ENCODE measurements around the gene FGF4. TPM values are rescaled to one million over a fixed set of nuclear protein-coding genes. Genes with fewer than 3 reads are reported as not detected.

FGF4 gene
- total RNA-seq, 1 experiment from 2014 or later = not detected

DNA sequence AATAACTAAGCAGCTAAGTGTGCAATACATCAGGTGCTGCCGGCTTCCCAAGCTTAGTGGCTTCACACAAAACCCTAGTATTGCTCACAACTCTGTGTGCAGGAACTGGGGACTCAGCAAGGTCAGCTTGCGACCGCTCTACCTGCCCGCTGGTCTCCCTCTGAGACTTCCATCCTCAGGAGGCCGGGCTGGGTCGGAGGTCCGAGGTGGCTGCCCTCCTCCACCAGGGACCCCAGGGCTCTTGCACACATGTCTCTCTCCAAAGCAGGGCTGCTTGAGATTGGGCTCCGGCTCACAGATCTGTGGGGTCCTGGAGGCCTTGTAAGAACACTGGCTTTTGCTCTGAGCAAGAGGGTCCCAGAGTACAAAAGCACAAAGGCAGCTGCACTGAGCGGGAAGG, 45.9 kb downstream of the FGF4 start:
- DNase-seq (ENCODE audit: low read depth) = no peak

DNA sequence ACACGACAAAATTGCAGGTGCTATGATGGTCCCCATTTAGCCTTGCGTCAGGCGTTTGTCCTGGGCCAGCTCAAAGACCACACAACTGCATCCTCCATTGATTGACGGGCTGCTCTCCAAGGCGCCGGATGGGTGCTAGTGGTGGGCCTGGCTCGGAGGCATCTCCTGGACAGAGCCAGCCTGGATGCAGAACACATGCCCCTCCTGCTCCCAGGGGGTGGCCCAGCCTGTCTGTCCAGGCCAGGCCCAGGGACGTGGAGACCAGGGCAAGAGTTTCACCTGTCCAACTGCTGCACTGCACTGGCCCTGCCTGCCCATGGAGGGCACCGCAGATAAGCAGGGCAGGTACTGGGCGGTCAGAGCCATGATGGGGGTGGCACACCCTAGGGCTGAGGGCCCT, 47.9 kb downstream of the FGF4 start:
- no peak for DNase-seq (ENCODE audit: low read depth)

DNA sequence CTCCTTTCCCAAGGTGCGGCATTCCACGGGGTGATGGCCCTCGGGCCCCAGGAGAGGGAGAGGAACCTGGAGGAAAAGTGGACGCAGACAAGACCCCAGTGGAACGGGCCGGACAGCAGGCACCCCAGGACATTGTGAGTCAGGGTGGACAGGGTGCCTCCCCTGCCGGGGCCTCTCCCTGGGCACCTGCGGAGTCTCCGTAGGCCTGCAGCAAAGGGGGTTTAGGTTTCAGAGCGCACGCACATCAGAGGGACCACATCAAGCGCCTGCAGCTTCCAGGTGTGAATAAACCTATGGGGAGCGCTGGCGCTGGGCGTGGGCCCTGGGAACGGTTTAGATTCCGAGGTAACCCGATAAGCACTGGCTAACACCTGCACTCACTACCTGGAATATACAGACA, 48.7 kb downstream of the FGF4 start:
- no peak for DNase-seq (ENCODE audit: low read depth)

DNA sequence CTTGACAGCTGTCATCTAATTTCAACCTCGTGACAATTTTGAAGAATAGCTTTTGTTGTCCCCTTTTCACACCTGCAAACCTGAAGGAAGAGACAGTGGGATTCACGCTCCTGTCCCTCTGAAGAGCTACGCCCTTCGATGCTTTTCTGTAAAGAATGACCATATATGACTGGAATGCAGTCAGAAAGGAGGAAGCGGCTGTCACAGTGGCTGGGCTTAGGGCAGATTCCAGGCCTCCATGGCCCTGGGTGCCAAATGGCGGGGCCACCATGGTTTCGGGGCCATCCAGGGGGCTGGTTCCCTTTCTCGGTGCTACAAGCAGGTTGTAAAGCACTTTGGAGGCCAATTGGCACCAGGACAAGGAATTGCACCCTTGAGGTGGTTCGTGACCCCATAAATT, 49.1 kb downstream of the FGF4 start:
- no peak for DNase-seq (ENCODE audit: low read depth)

DNA sequence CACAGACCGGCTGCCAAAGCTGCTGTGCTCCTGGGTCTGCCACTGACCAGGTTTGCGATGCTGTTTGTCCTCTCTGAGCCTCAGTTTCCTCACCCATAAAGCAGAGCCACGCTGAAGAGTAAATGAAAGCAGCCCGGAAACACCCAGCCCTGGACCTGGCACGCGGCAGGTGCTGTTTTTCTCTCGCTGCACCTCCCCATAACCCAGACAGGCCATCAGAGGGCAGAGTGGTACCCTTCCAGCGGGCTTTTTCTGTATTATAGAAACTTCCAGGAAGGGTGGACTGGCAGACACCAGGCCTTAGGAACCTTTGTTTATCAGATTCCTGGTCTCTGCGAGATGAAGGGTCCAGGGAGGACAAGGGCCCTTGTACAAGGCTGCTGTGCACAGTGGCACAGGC, 53.4 kb downstream of the FGF4 start:
- peak; percentile 24 for DNase-seq (ENCODE audit: low read depth)

DNA sequence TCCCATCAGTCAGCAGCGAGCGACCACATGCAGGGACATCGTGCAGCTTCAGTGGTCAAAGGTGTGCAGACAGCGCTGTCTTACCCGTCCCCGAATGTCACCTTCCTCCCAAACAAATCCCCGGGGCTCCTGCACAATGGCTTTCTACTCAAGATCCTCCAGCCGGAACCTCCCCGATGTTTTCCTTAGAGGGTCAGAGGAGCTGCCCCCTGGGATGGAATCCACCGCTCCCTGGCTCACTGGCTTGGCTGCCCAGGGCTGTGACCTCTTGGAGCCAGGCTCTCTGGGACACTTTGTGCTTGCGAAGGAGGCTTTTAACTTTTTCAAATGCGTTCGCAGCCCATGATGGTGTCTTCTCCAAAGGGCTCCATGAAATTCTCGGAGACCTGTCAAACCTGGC, 54.0 kb downstream of the FGF4 start:
- no peak for DNase-seq (ENCODE audit: low read depth)

Other genes with a start within 250 kb of the FGF4 start
- 617 and 803 TPM in 2 replicates for gene CCND1, start 134.2 kb downstream of the FGF4 start, total RNA-seq (2014; rRNA removed; shearing (Covaris generic))
- 18.6 and 20.4 TPM in 2 replicates for gene LTO1, start 100.0 kb downstream of the FGF4 start, total RNA-seq (2014; rRNA removed; shearing (Covaris generic))
- gene FGF19, start 71.3 kb downstream of the FGF4 start, total RNA-seq (2014; rRNA removed; shearing (Covaris generic)) = not detected in 2 replicates
- gene FGF3, start 44.1 kb upstream of the FGF4 start, total RNA-seq (2014; rRNA removed; shearing (Covaris generic)) = not detected in 2 replicates